Suprapubic skin (tissue), 4 donors: ENCODE measurements around the gene ABCA7. TPM values are rescaled to one million over a fixed set of nuclear protein-coding genes. Genes with fewer than 3 reads are reported as not detected.

ENCODE experiments used
- DNase-seq, 2 donors: peaks; one replicate each; pipeline ENCODE4 v3.0.0-alpha.2; 2019; ENCODE audit warnings: low spot score in 2 of 2
- H3K27ac ChIP-seq: fragments of 200-600 bp; sonication (generic); one replicate; pipeline ENCODE4 v1.5.1; 2019
- H3K27me3 ChIP-seq: fragments of 200-600 bp; sonication (generic); one replicate; pipeline ENCODE4 v1.5.1; 2019
- H3K36me3 ChIP-seq: fragments of 200-600 bp; sonication (generic); one replicate; pipeline ENCODE4 v1.5.1; 2019
- H3K4me1 ChIP-seq: fragments of 200-600 bp; sonication (generic); one replicate; pipeline ENCODE4 v1.5.1; 2019
- H3K4me3 ChIP-seq: fragments of 200-600 bp; sonication (generic); one replicate; pipeline ENCODE4 v1.5.1; 2019; ENCODE audit warnings: mild to moderate bottlenecking
- H3K9me3 ChIP-seq: fragments of 200-600 bp; sonication (generic); one replicate; pipeline ENCODE4 v1.5.1; 2019
- EP300 ChIP-seq: sonication (generic); formaldehyde crosslinking; IDR thresholded peaks from one replicate; pipeline ENCODE4 v1.6.1; 2017; ENCODE audit warnings: antibody characterized with exemption
- POLR2A ChIP-seq, 2 donors: fragments of 450-650 bp; IDR thresholded peaks; one replicate each; pipeline ENCODE4 v1.6.1; 2017; ENCODE audit warnings: antibody characterized with exemption in 2 of 2, mild to moderate bottlenecking in 2 of 2, moderate library complexity in 2 of 2
- POLR2AphosphoS5 ChIP-seq, 3 donors: sonication (generic); formaldehyde crosslinking; IDR thresholded peaks; one replicate each; pipeline ENCODE4 v1.6.1; 2017; ENCODE audit warnings: antibody characterized with exemption in 3 of 3
- WGBS: methylation state at CpG from one replicate; pipeline ENCODE4 v1.1.5; 2018; 5-methylcytosine and 5-hydroxymethylcytosine counted together
- total RNA-seq, 4 donors: library from RNA; depleted of rRNA; stranded (reverse); fragments of >200 nt; gene quantifications; one replicate each; pipeline ENCODE4 v1.1.0, GENCODE V29; 2016
- TF ChIP-seq, protein P1 (sequence below), 2 donors: fragments of 200-600 bp in 1 of 2; fragments of 450-650 bp in 1 of 2; sonication (generic) in 1 of 2; IDR thresholded peaks; one replicate each; pipeline ENCODE4 v1.5.1; 2016 to 2019; ENCODE audit warnings: antibody characterized with exemption in 2 of 2, mild to moderate bottlenecking in 1 of 2, moderate library complexity in 1 of 2

The ABCA7 gene
- total RNA-seq, 4 donors from 2014 or later, result 29.8 to 97.6 (median 47.5) TPM

DNA sequence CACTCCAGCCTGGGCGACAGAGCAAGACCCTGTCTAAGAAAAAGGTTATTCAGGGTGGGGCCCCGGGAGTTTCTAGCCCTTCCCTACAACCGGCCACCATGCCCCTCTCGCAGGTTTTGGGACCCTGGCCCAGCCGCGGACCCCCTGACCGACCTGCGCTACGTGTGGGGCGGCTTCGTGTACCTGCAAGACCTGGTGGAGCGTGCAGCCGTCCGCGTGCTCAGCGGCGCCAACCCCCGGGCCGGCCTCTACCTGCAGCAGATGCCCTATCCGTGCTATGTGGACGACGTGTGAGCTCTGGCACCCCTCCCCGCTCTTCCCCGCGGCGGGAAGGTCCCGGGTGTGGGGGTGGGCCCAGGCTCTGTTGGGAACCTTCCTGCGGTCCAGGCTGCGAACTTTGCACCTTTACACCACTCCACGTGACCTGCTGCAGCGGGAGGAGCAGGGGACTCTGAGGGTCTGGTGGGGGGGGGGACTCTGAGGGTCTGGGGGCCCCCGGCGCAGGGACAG lies 6.3 kb downstream of the ABCA7 start:
- no peaks in the 10 kb centered on the region for H3K27me3 ChIP-seq
- no peak overlapping the region for H3K27ac ChIP-seq
- H3K9me3 ChIP-seq, result no peaks in the 10 kb centered on the region
- no peak overlapping the region for H3K4me3 ChIP-seq
- TF ChIP-seq, protein P1, sequence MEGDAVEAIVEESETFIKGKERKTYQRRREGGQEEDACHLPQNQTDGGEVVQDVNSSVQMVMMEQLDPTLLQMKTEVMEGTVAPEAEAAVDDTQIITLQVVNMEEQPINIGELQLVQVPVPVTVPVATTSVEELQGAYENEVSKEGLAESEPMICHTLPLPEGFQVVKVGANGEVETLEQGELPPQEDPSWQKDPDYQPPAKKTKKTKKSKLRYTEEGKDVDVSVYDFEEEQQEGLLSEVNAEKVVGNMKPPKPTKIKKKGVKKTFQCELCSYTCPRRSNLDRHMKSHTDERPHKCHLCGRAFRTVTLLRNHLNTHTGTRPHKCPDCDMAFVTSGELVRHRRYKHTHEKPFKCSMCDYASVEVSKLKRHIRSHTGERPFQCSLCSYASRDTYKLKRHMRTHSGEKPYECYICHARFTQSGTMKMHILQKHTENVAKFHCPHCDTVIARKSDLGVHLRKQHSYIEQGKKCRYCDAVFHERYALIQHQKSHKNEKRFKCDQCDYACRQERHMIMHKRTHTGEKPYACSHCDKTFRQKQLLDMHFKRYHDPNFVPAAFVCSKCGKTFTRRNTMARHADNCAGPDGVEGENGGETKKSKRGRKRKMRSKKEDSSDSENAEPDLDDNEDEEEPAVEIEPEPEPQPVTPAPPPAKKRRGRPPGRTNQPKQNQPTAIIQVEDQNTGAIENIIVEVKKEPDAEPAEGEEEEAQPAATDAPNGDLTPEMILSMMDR (IDR thresholded peaks at IDR 0.05), result no peak
- H3K36me3 ChIP-seq, result peaks cover 10% of the 10 kb centered on the region
- 98% methylated on average over 7 of the region's 33 CpGs for whole genome bisulfite sequencing
- DNase-seq, result no peak
- peaks cover 23% of the 10 kb centered on the region for H3K4me1 ChIP-seq

DNA sequence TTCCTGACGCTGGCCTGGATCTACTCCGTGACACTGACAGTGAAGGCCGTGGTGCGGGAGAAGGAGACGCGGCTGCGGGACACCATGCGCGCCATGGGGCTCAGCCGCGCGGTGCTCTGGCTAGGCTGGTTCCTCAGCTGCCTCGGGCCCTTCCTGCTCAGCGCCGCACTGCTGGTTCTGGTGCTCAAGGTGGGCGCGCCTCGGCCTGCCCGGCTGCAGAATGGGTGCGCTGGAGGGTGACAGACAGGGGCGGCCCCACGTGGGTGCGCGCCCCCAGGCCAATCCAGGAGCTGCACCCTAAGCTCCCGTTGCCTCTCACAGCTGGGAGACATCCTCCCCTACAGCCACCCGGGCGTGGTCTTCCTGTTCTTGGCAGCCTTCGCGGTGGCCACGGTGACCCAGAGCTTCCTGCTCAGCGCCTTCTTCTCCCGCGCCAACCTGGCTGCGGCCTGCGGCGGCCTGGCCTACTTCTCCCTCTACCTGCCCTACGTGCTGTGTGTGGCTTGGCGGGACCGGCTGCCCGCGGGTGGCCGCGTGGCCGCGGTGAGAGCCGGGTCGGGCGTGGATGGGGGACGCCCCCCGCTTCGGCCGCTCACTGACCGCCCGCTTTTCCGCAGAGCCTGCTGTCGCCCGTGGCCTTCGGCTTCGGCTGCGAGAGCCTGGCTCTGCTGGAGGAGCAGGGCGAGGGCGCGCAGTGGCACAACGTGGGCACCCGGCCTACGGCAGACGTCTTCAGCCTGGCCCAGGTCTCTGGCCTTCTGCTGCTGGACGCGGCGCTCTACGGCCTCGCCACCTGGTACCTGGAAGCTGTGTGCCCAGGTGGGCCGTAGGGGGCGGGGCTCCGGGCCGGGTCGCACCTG lies 7.2 kb downstream of the ABCA7 start:
- Histone ChIP-seq H3K4me3 (no peak overlapping the region), H3K27ac (no peak overlapping the region), H3K9me3 (no peaks in the 10 kb centered on the region), H3K36me3 (peaks cover 10% of the 10 kb centered on the region), H3K4me1 (peaks cover 14% of the 10 kb centered on the region), H3K27me3 (no peaks in the 10 kb centered on the region)
- 88% methylated on average over 50 of the region's 77 CpGs for WGBS
- no peak for DNase-seq
- TF ChIP-seq, protein P1 (IDR thresholded peaks at IDR 0.05), result no peak
- TF ChIP-seq POLR2A (IDR thresholded peaks at IDR 0.05) (no peak), EP300 (no peak), POLR2AphosphoS5 (IDR thresholded peaks at IDR 0.05) (no peak)

DNA sequence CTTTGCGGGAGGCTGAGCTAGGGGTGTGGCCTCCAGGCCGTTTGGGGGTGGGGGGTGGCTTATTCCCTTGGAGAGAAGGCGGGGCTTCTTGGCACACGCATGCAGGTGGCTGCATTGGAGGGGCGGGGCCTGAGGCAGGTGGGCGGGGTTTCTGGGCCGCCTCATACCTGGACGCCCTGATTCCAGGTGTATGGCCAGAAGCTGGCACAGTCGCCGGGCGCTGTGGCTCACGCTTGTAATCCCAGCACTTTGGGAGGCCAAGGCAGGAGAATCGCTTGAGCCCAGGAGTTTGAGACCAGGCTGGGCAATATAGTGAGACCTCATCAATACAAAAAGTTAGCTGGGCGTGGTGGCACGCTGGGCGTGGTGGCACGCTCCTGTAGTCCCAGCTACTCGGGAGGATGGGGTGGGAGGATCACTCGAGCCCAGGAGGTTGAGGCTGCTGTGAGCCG lies 7.8 kb downstream of the ABCA7 start:
- peaks cover 8% of the 10 kb centered on the region for H3K4me1 ChIP-seq
- no peak overlapping the region for H3K27ac ChIP-seq
- DNase-seq, result no peak
- 84% methylated on average over 8 of the region's 20 CpGs for WGBS
- no peaks in the 10 kb centered on the region for H3K9me3 ChIP-seq
- no peaks in the 10 kb centered on the region for H3K27me3 ChIP-seq
- TF ChIP-seq POLR2AphosphoS5 (IDR thresholded peaks at IDR 0.05), result no peak
- TF ChIP-seq, protein P1 (IDR thresholded peaks at IDR 0.05), result no peak
- no peak for TF ChIP-seq EP300
- no peak for TF ChIP-seq POLR2A (IDR thresholded peaks at IDR 0.05)
- peaks cover 10% of the 10 kb centered on the region for H3K36me3 ChIP-seq
- H3K4me3 ChIP-seq, result no peak overlapping the region

DNA sequence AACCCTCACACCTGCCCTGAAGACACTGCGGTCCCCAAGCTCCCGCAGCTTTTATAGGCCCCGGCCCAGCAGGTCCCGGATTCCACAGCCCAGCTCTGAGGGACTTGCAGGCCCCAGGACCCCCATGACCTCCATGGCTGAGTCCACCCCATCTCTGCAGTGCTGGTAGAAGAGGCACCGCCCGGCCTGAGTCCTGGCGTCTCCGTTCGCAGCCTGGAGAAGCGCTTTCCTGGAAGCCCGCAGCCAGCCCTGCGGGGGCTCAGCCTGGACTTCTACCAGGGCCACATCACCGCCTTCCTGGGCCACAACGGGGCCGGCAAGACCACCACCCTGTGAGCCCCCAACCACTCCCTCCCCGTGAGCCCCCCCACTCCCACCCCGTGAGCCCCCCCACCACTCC lies 9.2 kb downstream of the ABCA7 start:
- WGBS, result 95% methylated on average over 9 of the region's 17 CpGs
- no peak for DNase-seq
- Histone ChIP-seq H3K4me3 (no peak overlapping the region), H3K27me3 (no peaks in the 10 kb centered on the region), H3K4me1 (no peaks in the 10 kb centered on the region), H3K27ac (no peak overlapping the region), H3K9me3 (no peaks in the 10 kb centered on the region), H3K36me3 (peaks cover 10% of the 10 kb centered on the region)
- TF ChIP-seq, protein P1 (IDR thresholded peaks at IDR 0.05), result no peak
- no peak for TF ChIP-seq POLR2A (IDR thresholded peaks at IDR 0.05)
- TF ChIP-seq POLR2AphosphoS5 (IDR thresholded peaks at IDR 0.05), result no peak
- no peak for TF ChIP-seq EP300

DNA sequence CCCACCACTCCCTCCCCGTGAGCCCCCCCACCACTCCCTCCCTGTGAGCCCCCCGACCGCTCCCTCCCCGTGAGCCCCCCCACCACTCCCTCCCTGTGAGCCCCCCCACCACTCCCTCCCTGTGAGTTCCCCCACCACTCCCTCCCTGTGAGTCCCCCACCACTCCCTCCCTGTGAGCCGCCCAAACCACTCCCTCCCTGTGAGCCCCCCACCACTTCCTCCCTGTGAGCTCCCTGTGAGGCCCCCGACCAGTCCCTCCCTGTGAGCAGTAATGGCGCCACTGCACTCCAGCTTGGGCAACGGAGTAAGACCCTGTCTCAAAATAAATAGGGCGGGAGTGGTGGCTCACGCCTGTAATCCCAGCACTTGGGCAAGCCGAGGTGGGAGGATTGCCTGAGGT lies 9.9 kb downstream of the ABCA7 start:
- Histone ChIP-seq H3K4me1 (no peaks in the 10 kb centered on the region), H3K36me3 (peaks cover 16% of the 10 kb centered on the region), H3K27ac (no peak overlapping the region), H3K4me3 (no peak overlapping the region), H3K9me3 (no peaks in the 10 kb centered on the region), H3K27me3 (no peaks in the 10 kb centered on the region)
- DNase-seq, result no peak
- TF ChIP-seq POLR2AphosphoS5 (IDR thresholded peaks at IDR 0.05), result no peak
- TF ChIP-seq, protein P1 (IDR thresholded peaks at IDR 0.05), result no peak
- no peak for TF ChIP-seq POLR2A (IDR thresholded peaks at IDR 0.05)
- no peak for TF ChIP-seq EP300
- 80% methylated on average over 3 of the region's 11 CpGs for WGBS
